Right atrium auricular region (tissue), 2 donors: ENCODE data around the gene FBXO9. TPM values are rescaled to one million over a fixed set of nuclear protein-coding genes. Genes with fewer than 3 reads are reported as not detected.
A peak's percentile ranks its signal among the peaks of the same experiment; 100 is the strongest.

ENCODE experiments used
- DNase-seq: peaks from one replicate; pipeline ENCODE4 v3.0.0-alpha.2; 2019; ENCODE audit warnings: low spot score
- H3K27ac ChIP-seq, 2 donors: fragments of 200-600 bp; sonication (generic); 1 replicate in 1 of 2; 2 replicates in 1 of 2; pipeline ENCODE4 v1.5.1; 2016 to 2019
- H3K27me3 ChIP-seq, 2 donors: fragments of 200-600 bp; sonication (generic); one replicate each; pipeline versions ENCODE4 v1.5.1 to v1.6.0; 2017 to 2019
- H3K36me3 ChIP-seq: fragments of 200-600 bp; sonication (generic); one replicate; pipeline ENCODE4 v1.5.1; 2016
- H3K4me1 ChIP-seq, 2 donors: fragments of 200-600 bp; sonication (generic); one replicate each; pipeline versions ENCODE4 v1.5.1 to v1.6.0; 2017 to 2019
- H3K4me3 ChIP-seq, 2 donors: fragments of 200-600 bp; sonication (generic); 1 replicate in 1 of 2; 2 replicates in 1 of 2; pipeline ENCODE4 v1.5.1; 2017 to 2019; ENCODE audit warnings: mild to moderate bottlenecking in 1 of 2, moderate library complexity in 1 of 2
- H3K9me3 ChIP-seq, 2 donors: fragments of 200-600 bp; sonication (generic); one replicate each; pipeline ENCODE4 v1.5.1; 2019
- CTCF ChIP-seq, 2 donors: fragments of 200-600 bp; sonication (generic); IDR thresholded peaks; one replicate each; pipeline ENCODE4 v1.5.1; 2019; ENCODE audit warnings: antibody characterized with exemption in 2 of 2
- total RNA-seq, 2 donors: library from RNA; depleted of rRNA; stranded (reverse); fragments of >200 nt; gene quantifications; one replicate each; pipeline ENCODE4 v1.1.0, GENCODE V29; 2016

FBXO9 gene
- total RNA-seq, 2 donors from 2014 or later, result 35.8 to 50.5 TPM

- peaks cover 0 to 29% of the 10 kb centered on the region in 2 donors for H3K4me1 ChIP-seq
- no peaks in the 10 kb centered on the region for H3K9me3 ChIP-seq
Measured at GRCh38 chr6:53042112-53042511, 23.1 kb upstream of the FBXO9 start.

GRCh38 chr6:53043581-53043980 is 21.6 kb upstream of the FBXO9 start:
- peak overlapping the region in 1 of 2 donors; percentile 50 for H3K27ac ChIP-seq
- H3K4me3 ChIP-seq, result no peak overlapping the region
- no peak for DNase-seq
- no peaks in the 10 kb centered on the region for H3K27me3 ChIP-seq
- H3K9me3 ChIP-seq, result no peaks in the 10 kb centered on the region
- peaks cover 0 to 35% of the 10 kb centered on the region in 2 donors for H3K4me1 ChIP-seq
- H3K36me3 ChIP-seq, result peaks cover 24% of the 10 kb centered on the region
- no peak for TF ChIP-seq CTCF (IDR thresholded peaks at IDR 0.05)

More at GRCh38 chr6:53042112-53042511, 23.1 kb upstream of the FBXO9 start:
- Histone ChIP-seq H3K4me3 (no peak overlapping the region), H3K36me3 (peaks cover 24% of the 10 kb centered on the region), H3K27ac (peak overlapping the region in 1 of 2 donors; percentile 6), H3K27me3 (no peaks in the 10 kb centered on the region)
- TF ChIP-seq CTCF (IDR thresholded peaks at IDR 0.05), result no peak
- DNase-seq, result no peak

GRCh38 chr6:53044071-53044470 is 21.1 kb upstream of the FBXO9 start:
- Histone ChIP-seq H3K27me3 (no peaks in the 10 kb centered on the region), H3K36me3 (peaks cover 21% of the 10 kb centered on the region), H3K27ac (peak overlapping the region in 1 of 2 donors; percentile 50), H3K4me3 (no peak overlapping the region), H3K4me1 (peaks cover 0 to 39% of the 10 kb centered on the region in 2 donors), H3K9me3 (no peaks in the 10 kb centered on the region)
- no peak for DNase-seq
- TF ChIP-seq CTCF (IDR thresholded peaks at IDR 0.05), result no peak

- TF ChIP-seq CTCF (IDR thresholded peaks at IDR 0.05), result no peak
- H3K4me3 ChIP-seq, result no peak overlapping the region
- no peaks in the 10 kb centered on the region for H3K27me3 ChIP-seq
- DNase-seq, result no peak
- no peak overlapping the region for H3K27ac ChIP-seq
- H3K36me3 ChIP-seq, result peaks cover 16% of the 10 kb centered on the region
- H3K9me3 ChIP-seq, result no peaks in the 10 kb centered on the region
- peaks cover 0 to 44% of the 10 kb centered on the region in 2 donors for H3K4me1 ChIP-seq
Measured at GRCh38 chr6:53044572-53044971, 20.6 kb upstream of the FBXO9 start.

- Histone ChIP-seq H3K4me3 (no peak overlapping the region), H3K27me3 (no peaks in the 10 kb centered on the region), H3K4me1 (peaks cover 0 to 45% of the 10 kb centered on the region in 2 donors), H3K36me3 (peaks cover under 1% of the 10 kb centered on the region), H3K27ac (no peak overlapping the region), H3K9me3 (no peaks in the 10 kb centered on the region)
- no peak for DNase-seq
- TF ChIP-seq CTCF (IDR thresholded peaks at IDR 0.05), result no peak
Measured at GRCh38 chr6:53045891-53046673, 19.1 kb upstream of the FBXO9 start.
